ENCODE measurements around the gene GRIK5. TPM values are rescaled to one million over a fixed set of nuclear protein-coding genes. Genes with fewer than 3 reads are reported as not detected.

The GRIK5 gene
- total RNA-seq, 4 donors from 2014 or later: 7.0 to 23.4 (median 12.3) TPM

DNA sequence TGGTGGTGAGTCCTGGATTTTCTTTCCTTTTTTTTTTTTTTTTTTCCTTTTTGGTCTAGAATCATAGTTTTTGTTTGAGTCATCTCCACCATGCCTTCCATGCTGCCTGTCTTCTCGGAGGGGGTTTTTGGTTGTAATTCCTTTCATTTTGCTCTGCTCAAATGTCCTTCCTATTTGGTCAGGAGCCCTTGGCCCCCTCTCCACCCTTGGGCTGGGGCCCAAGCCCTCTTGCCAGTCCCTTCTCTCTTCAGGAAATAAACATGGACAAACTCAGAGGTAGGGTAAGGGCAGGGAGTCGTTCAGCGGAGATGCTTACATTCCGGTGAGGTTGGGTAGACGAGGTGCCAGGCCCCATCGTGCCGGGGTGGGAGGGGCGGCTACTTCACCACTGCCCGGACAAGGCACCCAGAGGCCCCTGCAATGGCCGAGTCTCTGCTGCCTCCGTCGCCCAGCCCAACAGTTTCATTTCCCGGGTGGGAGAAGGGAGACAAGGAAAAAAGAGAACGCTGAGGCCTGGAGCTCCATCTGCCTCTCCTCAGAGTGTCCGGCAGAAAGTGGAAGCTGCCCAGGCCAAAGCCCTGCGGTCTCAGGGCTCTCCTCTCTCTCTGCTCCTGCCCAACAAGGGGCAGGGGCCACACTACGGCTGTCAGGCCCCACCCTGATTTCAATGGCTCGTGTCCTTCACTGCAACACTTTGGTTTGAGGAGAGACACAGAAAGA lies 18.6 kb upstream of the GRIK5 start:
- peak; percentile 38 for ATAC-seq

DNA sequence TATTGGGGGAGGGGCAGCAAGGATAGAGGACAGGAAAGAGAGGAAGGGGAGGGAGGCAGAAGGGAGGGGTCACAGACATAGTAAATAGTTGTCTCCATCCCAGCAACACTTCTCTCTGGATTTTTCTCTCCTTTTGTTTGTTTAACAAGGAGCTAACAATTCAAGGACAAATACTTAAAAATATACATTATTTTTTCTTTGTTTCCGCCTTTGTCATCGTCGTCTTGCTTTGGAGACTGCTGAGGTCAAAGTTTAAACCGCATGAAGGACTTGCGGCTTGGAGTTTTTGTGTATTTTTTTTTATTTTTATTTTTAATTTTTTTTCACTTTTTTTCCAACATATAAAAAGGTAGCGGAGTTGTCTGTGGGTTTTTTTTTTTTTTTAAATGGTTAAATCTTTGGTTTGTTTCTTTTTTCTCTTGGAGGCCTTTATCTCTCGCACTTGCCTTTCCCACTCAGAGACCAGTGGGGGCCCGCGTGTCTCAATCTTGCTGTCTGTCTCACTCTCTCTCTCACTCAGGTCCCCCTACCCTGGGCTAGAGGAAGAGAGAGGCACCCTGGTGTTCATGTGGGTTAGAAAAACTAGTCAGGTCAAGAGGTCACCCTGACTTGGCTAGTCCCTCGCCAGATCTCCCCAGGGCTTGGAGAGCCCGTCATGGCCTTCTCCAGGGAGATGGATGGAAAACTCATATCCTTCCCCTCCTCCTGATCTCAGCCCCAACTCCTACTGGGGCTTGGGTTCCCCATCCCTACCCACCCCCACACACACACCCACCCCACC lies 17.0 kb upstream of the GRIK5 start:
- WGBS, 2 donors (ENCODE audit: low coverage in 1 of 2): 75 to 84% methylated on average over 5 to 7 of the region's 11 CpGs
- Histone ChIP-seq H3K27ac (peak overlapping the region in 1 of 4 donors; percentile 71), H3K36me3 (peaks cover 0 to 24% of the 10 kb centered on the region in 2 donors), H3K27me3 (no peaks in the 10 kb centered on the region), H3K9me3 (no peaks in the 10 kb centered on the region), H3K4me1 (peaks cover 0 to 29% (median 6%) of the 10 kb centered on the region in 3 donors), H3K4me3 (no peak overlapping the region)
- TF ChIP-seq POLR2A (IDR thresholded peaks at IDR 0.05): no peak
- no peak for TF ChIP-seq EP300 (IDR thresholded peaks at IDR 0.05)
- no peak for TF ChIP-seq POLR2AphosphoS5 (IDR thresholded peaks at IDR 0.05)
- TF ChIP-seq, protein P1, sequence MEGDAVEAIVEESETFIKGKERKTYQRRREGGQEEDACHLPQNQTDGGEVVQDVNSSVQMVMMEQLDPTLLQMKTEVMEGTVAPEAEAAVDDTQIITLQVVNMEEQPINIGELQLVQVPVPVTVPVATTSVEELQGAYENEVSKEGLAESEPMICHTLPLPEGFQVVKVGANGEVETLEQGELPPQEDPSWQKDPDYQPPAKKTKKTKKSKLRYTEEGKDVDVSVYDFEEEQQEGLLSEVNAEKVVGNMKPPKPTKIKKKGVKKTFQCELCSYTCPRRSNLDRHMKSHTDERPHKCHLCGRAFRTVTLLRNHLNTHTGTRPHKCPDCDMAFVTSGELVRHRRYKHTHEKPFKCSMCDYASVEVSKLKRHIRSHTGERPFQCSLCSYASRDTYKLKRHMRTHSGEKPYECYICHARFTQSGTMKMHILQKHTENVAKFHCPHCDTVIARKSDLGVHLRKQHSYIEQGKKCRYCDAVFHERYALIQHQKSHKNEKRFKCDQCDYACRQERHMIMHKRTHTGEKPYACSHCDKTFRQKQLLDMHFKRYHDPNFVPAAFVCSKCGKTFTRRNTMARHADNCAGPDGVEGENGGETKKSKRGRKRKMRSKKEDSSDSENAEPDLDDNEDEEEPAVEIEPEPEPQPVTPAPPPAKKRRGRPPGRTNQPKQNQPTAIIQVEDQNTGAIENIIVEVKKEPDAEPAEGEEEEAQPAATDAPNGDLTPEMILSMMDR (IDR thresholded peaks at IDR 0.05): no peak
- ATAC-seq: no peak

More for the DNA sequence above, 18.6 kb upstream of the GRIK5 start:
- Histone ChIP-seq H3K4me3 (peak overlapping the region in 1 of 2 donors; percentile 19), H3K4me1 (peaks cover 0 to 37% (median 6%) of the 10 kb centered on the region in 3 donors), H3K9me3 (no peaks in the 10 kb centered on the region), H3K36me3 (peaks cover 0 to 11% of the 10 kb centered on the region in 2 donors), H3K27me3 (no peaks in the 10 kb centered on the region), H3K27ac (peak overlapping the region; percentile 7 to 78 (median 74))
- 18 to 28% methylated on average over 3 to 7 of the region's 18 CpGs for WGBS, 2 donors (ENCODE audit: low coverage in 1 of 2)
- TF ChIP-seq, protein P1 (IDR thresholded peaks at IDR 0.05): no peak
- peak; percentile 13 for TF ChIP-seq POLR2AphosphoS5 (IDR thresholded peaks at IDR 0.05)
- no peak for TF ChIP-seq EP300 (IDR thresholded peaks at IDR 0.05)
- TF ChIP-seq POLR2A (IDR thresholded peaks at IDR 0.05): no peak

DNA sequence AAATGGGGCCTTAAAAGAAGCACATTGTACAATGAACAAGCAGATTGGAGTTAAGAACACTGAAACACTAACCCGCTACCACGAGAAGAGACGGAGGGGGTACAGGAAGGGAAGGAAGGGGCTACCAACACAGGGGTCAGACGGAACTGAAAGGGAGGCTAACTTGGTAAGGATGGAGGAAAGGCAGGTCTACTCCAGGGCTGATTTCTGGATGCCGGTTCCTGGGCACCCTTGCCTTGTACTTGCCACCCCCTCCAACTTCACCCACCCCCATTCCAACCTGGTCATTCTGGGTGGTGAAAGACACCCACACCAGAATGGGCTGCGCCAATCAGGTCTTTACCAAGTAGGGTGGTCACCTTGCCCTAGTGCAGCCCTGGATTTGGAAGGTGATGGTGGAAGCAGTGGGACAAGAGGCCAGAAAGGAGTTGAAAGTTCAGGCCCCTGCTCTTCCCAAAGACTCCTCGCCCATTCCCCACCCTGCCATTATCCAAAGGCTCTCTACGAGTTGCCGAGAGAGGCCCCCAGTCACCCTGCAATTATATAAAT lies 16.3 kb upstream of the GRIK5 start:
- H3K27me3 ChIP-seq: no peaks in the 10 kb centered on the region
- H3K9me3 ChIP-seq: no peaks in the 10 kb centered on the region
- H3K4me1 ChIP-seq: peaks cover 0 to 22% (median 6%) of the 10 kb centered on the region in 3 donors
- H3K27ac ChIP-seq: peak overlapping the region in 1 of 4 donors; percentile 24
- ATAC-seq: no peak
- no peak overlapping the region for H3K4me3 ChIP-seq
- H3K36me3 ChIP-seq: peaks cover 0 to 28% of the 10 kb centered on the region in 2 donors
- WGBS, 2 donors (ENCODE audit: low coverage in 1 of 2): 56 to 69% methylated on average over 8 of the region's 9 CpGs
- no peak for TF ChIP-seq EP300 (IDR thresholded peaks at IDR 0.05)
- TF ChIP-seq, protein P1 (IDR thresholded peaks at IDR 0.05): no peak
- no peak for TF ChIP-seq POLR2AphosphoS5 (IDR thresholded peaks at IDR 0.05)
- no peak for TF ChIP-seq POLR2A (IDR thresholded peaks at IDR 0.05)

DNA sequence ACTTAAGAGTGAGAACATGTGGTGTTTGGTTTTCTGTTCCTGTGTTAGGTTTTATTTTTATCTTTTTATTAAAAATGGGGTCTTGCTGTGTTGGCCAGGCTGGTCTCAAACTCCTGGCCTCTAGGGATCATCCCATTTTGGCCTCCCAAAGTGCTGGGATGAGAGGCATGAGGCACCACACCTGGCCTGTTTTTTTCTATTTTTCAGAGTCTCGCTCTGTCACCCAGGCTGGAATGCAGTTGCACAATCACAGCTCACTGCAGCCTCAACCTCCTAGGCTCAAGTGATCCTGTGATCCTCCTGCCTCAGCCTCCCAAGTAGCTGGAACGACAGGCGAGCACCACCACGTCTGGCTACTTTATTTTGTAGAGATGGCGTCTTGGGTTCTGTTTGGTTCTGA lies 13.5 kb upstream of the GRIK5 start:
- TF ChIP-seq, protein P1 (IDR thresholded peaks at IDR 0.05): no peak
- TF ChIP-seq POLR2AphosphoS5 (IDR thresholded peaks at IDR 0.05) (no peak), EP300 (IDR thresholded peaks at IDR 0.05) (no peak), POLR2A (IDR thresholded peaks at IDR 0.05) (no peak)
- no peak for ATAC-seq
- Histone ChIP-seq H3K36me3 (peaks cover 0 to 54% of the 10 kb centered on the region in 2 donors), H3K4me1 (peaks cover 0 to 7% (median 0%) of the 10 kb centered on the region in 3 donors), H3K27me3 (no peaks in the 10 kb centered on the region), H3K4me3 (no peak overlapping the region), H3K9me3 (no peaks in the 10 kb centered on the region), H3K27ac (no peak overlapping the region)
- 100% methylated on average over 1 of the region's 5 CpGs; no CpG with 5 or more reads in 1 of the 2 donors for WGBS, 2 donors (ENCODE audit: low coverage in 1 of 2)

Data from gastroesophageal sphincter (tissue), 4 donors.